NT2/D1 (cell line): Measurements from ENCODE around the gene METTL2A.
"Not testable (repeated sequence)": the region's sequence is repeated elsewhere in the genome, so short reads cannot be mapped to it uniquely, and the experiment has no call there.

Source experiments
- SUZ12 ChIP-seq: IDR thresholded peaks from 2 replicates; pipeline ENCODE4 v1.6.1; 2011; ENCODE audit not compliant: insufficient read length, insufficient read depth; ENCODE audit errors: extremely low read depth
- YY1 ChIP-seq: IDR thresholded peaks from 2 replicates; pipeline ENCODE4 v1.6.1; 2011; ENCODE audit not compliant: insufficient read length, insufficient read depth
- ZNF274 ChIP-seq: IDR thresholded peaks from 2 replicates; pipeline ENCODE4 v1.6.1; 2011; ENCODE audit warnings: mild to moderate bottlenecking, low read depth, low read length

DNA sequence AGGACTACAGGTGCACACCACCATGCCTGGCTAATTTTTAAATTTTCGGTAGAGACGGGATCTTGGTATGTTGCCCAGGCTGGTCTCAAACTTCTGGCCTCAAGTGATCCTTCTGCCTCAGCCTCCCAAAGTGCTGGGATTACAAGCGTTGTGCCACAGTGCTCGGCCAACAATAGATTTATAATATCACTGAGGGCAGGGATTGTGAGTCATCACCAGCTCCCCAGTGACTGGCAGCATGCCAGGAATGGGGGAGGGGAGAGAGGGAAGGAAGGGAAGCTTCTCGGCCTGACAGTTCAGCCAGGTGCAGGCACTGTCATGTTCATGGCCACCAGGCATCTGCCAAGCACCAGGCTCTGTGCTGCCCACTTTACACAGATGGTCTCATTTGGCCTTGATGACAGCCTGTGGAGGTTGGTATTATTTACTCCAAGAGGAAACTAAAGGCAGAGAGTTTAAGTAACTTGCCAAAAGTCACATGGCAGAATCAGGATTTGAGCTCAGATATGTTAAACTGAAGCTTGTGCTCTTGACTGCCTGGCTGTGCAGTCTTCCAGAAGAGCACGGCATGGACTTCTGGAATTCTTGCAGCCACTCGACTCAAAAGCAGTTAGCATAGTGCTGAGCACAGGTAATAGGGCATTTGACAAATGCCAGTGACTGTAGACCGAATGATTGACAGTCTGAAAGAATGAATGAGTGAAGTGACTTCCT lies 47.1 kb downstream of the METTL2A start:
- not testable (repeated sequence) for TF ChIP-seq YY1, ZNF274, SUZ12
